Femur (tissue), 1 donor: ENCODE results near the gene ZFPM1.

Source experiments
- DNase-seq: peaks from one replicate; pipeline ENCODE4 v3.0.0-alpha.2; 2017

Gene ZFPM1

DNA sequence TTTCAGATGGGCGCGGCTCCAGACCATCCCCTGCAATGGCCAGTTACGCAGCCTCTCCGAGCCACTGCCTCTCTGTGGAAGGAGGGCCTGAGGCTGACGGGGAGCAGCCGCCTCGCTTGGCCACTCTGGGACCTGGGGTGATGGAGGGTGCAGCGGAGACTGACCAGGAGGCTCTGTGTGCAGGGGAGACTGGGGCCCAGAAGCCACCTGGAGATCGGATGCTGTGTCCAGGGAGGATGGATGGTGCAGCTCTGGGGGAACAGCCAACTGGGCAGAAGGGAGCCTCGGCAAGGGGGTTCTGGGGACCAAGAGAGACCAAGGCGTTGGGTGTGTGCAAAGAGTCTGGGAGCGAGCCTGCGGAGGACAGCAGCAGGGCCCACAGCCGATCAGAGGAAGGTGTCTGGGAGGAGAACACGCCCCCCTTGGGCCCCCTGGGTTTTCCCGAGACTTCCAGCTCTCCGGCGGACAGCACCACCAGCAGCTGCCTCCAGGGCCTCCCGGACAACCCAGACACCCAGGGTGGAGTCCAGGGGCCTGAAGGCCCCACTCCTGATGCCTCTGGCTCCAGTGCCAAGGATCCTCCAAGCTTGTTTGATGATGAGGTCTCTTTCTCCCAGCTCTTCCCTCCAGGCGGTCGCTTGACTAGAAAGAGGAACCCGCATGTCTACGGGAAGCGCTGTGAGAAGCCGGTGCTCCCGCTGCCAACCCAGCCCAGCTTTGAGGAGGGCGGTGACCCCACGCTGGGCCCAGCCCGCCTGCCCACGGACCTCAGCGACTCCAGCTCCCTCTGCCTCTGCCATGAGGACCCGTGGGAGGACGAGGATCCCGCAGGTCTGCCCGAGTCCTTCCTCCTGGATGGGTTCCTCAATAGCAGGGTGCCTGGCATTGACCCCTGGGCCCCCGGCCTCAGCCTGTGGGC is 17.4 kb upstream of the ZFPM1 start:
- no peak for DNase-seq

DNA sequence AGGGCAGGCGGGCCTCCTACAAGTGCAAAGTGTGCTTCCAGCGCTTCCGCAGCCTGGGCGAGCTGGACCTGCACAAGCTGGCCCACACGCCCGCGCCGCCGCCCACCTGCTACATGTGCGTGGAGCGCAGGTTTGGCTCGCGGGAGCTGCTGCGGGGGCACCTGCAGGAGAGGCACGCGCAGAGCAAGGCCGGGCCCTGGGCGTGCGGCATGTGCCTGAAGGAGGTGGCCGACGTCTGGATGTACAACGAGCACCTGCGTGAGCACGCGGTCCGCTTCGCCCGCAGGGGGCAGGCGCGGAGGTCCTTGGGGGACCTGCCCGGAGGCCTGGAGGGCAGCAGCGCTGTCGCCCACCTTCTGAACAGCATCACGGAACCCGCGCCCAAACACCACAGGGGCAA is 16.3 kb upstream of the ZFPM1 start:
- no peak for DNase-seq

DNA sequence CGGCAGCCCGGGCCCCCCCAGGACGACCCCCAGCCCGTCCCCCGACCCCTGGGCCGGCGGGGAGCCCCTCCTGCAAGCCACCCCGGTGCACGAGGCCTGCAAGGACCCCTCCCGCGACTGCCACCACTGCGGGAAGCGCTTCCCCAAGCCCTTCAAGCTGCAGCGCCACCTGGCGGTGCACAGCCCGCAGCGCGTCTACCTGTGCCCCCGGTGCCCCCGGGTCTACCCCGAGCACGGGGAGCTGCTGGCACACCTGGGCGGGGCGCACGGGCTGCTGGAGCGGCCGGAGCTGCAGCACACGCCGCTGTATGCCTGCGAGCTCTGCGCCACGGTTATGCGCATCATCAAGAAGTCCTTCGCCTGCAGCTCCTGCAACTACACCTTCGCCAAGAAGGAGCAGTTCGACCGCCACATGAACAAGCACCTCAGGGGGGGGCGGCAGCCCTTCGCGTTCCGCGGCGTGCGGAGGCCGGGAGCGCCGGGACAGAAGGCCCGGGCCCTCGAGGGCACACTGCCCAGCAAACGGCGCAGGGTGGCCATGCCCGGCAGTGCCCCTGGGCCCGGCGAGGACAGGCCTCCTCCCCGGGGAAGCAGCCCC is 15.6 kb upstream of the ZFPM1 start:
- no peak for DNase-seq

DNA sequence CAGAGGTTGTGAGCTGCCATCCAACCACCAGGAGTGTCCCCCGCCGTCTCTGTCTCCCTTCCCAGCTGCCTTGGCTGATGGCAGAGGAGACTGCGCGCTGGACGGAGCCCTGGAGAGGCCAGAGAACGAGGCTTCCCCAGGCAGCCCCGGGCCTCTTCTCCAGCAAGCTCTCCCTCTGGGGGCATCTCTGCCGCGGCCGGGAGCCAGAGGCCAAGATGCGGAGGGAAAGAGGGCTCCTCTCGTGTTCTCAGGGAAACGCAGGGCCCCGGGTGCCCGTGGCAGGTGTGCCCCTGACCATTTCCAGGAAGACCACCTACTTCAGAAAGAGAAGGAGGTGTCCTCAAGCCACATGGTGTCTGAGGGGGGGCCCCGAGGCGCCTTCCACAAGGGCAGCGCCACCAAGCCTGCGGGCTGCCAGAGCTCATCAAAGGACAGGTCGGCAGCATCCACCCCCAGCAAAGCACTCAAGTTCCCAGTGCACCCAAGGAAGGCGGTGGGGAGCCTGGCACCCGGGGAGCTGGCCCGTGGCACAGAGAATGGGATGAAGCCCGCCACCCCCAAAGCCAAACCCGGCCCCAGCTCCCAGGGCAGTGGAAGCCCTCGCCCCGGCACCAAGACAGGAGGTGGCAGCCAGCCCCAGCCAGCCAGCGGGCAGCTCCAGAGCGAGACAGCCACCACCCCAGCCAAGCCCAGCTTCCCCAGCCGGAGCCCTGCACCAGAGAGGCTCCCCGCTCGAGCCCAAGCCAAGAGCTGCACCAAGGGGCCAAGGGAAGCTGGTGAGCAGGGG is 14.8 kb upstream of the ZFPM1 start:
- no peak for DNase-seq

DNA sequence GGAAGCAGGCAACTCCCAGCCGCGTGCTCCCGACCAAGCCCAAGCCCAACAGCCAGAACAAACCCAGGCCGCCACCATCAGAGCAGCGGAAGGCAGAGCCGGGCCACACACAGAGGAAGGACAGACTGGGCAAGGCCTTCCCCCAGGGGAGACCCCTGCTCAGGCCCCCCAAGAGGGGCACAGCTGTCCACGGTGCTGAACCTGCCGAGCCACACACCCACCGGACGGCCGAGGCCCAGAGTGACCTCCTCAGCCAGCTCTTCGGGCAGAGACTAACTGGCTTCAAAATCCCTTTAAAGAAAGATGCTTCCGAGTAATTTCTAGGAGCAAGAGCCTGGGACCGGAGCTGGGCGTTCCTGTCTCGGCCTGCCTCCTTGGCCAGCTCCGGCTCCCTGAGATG is 14.1 kb upstream of the ZFPM1 start:
- DNase-seq, result no peak

DNA sequence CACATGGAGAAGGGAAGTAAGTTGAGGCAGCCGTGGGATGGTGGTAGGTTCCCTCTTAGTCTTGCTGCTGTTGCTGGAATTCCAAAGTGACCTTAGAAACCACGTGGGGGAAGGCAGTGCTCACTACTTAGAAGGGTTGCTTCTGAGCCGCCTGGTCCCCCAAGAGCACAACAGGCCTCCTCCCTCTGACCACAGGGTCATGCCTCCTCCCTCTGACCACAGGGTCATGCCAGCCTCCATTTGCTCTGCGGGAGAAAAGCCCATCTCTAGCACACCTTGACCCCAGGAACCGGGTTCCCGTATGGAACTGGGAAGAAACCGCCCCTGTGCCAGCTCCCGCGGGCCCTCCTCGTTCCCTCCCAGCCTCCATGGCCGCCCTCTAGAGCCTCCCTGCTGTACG is 13.4 kb upstream of the ZFPM1 start:
- no peak for DNase-seq

DNA sequence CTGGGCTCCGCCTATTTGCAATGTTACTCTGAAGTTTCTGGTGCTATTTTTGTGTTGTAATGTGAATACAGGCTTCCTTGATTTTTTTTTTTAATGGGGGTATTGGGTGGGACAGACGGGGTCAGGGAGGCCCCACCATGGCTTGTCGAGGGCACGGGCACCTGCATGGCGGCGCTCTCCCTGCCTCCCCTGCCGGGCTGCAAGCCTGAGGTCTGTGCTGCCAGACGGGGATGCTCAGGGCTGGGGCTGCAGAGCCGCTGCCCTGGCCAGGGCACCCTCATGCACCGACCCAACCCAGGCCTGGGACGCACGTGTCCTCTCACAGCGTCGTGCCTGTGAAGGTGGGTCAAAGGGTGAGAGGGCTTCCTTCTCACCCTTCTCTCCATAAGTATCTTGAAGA is 13.0 kb upstream of the ZFPM1 start:
- DNase-seq, result no peak

DNA sequence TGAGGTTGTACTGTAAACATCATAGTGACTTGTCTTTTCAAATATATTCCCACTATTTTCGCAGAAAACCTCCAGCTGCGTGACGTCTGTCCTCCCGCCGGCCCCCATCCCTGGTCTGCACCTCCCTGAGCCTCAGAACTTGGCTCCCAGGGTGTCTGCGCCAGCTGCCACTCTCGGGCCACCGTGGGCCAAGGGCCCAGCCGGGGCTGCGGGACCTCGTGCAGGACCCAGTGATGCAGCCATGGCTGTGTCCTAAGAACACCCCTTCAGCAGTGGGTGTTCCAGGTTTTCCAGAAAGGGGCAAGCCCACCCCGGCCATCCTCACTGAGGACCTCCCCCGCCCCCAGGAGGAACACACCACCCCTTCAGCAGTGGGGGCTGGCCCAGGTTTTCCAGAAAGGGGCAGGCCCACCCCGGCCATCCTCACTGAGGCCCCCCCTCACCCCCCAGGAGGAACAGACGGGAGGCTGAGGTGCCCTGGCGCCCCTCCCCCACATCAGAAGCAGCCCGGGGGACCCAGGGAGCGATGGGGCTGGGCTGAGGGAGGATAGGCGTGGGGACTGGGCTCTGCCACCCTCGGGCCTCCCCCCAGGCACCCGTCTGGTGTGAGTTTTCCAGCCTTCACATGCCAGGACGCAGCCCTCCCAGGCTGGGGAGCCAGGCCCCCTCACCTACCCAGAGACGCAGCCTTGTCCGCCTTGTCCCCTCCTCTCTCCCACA is 12.2 kb upstream of the ZFPM1 start:
- no peak for DNase-seq

DNA sequence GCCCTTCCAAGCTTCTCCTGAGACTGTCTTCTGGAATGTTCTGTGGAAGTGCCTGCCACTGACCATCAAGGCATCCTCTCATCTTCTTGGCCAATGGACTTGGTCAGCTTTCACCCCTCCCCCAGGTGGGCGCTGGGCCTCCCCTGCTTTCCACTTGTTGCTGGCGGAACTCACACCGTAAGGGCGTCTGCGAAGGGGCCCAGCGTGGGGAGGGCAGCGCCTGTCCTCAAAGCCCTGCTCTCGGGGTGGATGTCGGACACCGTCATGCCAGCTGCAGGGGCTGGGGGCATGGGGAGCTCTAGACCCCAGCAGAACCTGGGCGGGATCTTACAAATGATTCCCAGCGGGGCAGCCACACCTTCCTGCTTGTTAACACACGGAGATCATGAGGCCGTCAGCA is 11.6 kb upstream of the ZFPM1 start:
- no peak for DNase-seq

DNA sequence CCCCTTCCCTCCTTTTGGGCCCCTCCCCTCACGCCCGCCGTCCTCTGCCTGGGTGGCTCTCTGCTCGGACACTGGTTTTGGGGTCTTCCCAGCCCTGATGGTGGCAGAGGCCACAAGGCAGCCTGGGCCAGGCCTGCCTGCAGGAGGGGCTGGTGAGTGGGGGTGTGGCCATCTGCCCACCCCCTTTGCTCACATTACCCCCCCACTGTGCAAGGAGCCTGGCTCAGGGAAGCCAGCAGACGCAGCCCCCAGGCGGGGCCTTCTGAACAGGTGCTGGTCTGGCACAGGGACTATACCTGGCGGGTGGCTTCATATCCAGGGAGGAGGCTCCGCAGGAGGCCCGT is 10.7 kb upstream of the ZFPM1 start:
- no peak for DNase-seq

DNA sequence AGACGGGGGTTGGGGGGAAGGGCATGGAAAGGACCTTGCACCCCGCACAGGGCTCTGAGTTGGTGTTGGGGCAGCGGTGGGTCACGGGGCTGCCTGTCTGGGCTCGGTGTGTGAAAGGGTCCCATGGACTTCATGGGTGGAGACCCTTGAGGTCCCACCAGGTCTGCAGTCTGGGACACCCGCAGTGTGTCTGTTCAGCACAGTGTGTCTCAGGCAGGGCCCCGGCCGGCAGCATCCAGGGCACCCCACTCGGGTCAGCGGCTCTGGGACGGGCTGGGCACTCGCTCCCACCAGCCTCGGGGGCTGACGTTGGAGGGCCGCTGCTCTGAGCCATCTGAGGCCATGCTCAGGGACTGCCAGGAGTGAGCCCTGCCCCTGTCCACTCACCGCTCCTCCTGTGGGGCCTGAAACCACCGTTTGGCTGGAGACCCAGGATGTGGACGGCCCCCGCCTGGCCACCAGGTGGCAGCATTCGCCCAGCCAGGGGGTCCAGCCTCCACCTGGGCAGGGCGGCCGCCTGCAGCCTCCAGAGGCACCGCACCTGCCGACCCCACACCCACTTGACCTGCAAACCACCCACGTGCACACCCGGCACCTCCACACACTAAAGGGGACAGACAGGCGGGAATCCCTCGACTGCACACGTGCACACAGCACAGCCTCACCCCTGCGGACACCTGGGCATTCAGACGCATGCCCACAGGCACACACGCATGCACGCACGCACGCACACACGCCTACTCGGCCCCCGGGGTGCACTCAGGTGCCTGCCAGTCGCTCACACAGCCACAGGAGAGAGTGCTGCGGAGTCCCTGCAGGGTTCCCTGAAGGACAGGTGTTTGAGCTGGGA is 10.1 kb upstream of the ZFPM1 start:
- DNase-seq, result peak; percentile 84

DNA sequence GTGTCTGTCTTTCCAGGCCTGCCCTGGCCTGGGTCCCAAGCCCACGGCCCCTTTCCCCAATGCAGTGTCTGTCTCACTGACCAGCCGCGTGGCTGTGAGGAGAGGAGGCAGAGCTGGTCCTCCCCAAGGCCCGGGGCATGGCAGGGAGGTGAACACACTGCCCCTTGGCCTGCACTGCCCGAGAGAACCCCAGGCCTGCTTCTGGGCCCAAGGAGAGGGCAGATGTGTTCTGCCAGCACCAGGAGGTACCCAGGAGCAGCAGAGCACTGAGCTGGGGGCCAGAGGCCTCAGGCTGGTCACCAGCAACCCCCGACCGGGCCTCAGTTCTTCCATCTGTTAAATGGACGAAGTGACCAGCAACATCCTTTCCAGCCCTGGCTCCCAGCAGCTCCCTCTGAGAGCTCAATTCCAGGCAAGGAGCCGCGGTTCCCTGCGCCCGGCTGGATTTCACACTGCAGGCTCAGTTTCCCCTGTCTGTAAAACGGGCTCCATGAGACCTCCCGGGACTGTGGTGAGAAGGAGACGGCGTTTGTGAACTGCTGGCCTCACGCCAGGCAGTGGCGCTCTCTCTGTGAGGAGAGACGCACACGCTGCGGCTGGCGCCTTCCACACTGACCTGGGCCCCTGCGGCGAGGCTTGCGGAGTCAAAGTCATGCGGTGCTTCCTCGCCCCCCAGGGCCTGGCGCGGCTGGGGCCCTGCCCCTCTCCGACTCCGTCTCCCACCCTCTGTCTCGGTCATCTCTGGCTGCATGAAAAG is 8.1 kb upstream of the ZFPM1 start:
- DNase-seq, result no peak

DNA sequence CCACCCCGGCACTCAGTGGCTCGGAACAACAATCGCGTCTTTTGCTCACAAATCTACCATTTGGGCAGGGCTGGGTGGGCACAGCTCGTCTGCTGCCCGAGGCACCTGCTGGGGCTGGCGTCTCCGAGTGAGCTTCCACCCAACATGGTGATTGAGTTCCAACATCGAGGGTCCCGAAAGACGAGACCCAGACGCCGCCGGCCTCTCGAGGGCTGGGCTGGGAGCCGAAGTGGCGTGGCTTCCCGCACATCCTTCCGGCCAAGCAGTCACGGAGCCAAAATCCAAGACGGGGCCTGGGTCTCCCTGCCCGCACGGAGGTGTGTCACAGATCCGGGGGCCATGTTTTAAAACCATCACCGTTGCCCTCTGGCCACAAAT is 7.5 kb upstream of the ZFPM1 start:
- DNase-seq, result no peak

DNA sequence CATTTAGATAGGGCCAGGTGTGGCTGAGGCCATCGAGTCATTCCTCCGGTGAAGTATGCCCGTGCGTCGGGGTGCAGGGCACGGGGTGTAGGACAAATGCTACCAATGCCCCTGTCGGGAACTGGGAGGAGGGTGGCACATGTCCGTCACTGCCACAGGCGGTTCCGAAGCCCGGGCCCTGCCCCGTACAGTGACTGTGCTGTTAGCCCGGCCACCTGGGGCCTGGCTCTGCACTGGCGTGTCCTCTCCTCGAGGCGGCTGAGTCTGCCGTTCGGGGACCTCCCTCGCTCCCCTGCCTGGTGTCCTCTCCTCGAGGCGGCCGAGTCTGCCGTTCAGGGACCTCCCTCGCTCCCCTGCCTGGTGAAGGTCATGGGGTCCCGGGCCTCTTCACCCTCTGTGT is 7.0 kb upstream of the ZFPM1 start:
- DNase-seq, result no peak

DNA sequence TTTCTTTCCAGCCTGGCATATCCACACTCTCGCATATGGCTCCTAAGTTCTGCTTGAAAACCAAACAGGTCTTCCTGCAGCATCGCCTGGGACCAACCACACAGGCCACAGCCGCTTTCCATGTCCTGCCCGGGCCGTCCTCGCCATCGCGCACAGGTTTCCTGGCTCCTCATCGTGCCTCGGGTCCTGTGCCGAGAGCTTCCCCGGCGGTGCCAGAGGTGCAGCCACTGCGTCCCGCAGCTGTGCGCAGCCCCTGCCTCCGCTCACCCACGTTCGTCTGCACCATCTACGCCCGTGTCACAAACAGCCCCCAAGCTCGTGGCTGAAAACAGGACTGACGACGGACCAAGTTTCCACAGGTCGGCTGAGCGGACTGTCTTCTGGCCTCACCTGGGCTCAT is 6.3 kb upstream of the ZFPM1 start:
- DNase-seq, result no peak

DNA sequence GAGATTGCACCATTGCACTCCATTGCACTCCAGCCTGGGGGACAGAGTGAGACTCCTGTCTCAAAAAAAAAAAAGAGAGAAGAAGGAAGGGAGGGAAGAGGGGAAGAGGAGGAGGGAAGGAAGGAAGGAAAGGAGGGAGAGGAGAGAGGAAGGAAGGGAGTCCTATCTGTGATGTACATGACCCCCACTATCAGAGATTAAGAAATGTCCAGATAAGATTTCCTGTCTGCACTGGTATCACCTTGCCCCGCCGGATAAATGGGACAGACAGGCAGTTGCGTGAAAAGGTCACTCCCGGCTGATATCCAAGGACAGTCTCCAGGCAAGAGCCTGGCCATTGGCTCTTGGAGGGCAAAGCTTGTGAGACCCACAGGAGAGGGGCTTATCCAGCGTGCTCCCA is 5.2 kb upstream of the ZFPM1 start:
- no peak for DNase-seq

DNA sequence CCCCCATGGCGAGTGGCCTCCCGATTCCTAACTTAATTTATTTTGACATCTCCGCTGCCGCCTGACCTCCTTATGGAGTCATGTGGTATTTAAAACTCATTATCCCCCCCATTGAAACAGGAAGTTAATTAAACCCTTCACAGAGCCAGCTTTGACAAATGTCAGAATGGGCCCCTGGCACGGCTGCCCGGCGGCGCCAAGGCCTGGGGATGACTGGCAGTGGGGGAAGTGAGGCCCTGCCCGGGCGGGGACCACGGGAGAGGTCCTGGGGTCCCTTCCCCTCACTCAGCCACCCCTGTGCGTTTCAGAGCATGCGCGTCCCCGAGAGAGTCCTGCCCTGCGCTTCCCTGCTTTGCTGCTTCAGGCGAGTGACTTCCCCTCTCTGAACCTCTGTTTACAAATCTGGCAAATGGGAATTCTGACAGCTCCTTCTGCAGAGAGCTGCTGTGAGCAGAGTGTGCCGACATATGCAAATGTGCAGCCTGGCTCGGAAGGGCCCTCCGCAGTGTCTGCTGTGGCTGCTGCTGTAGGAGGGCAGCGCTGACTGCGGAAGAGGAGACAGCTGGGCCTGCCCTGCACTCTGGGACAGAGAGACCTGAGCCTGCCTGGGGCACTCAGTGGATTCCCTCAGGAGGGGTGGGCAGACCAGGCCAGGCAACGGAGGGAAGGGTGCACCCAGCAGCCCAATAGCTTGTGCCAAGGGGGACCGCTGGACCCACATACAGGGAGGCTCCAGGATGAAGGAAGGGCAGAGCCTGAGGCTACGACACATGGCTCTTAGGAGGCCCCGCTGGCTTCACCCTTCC is 4.4 kb upstream of the ZFPM1 start:
- no peak for DNase-seq

DNA sequence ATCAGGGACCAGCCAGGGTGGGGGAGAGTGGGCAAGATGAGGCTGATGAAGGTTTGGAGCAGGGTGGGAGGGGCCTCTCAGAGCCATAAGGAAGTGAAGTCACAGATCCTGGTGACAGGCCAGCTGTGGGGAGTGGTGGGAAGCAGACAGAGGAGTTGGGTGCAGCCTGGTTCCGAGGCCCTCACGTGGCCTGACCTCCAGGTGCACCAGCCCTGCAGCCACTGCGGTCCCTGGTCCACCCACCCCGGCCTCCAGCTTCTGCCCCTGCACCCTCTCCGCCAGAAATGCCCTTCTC is 3.9 kb upstream of the ZFPM1 start:
- no peak for DNase-seq

DNA sequence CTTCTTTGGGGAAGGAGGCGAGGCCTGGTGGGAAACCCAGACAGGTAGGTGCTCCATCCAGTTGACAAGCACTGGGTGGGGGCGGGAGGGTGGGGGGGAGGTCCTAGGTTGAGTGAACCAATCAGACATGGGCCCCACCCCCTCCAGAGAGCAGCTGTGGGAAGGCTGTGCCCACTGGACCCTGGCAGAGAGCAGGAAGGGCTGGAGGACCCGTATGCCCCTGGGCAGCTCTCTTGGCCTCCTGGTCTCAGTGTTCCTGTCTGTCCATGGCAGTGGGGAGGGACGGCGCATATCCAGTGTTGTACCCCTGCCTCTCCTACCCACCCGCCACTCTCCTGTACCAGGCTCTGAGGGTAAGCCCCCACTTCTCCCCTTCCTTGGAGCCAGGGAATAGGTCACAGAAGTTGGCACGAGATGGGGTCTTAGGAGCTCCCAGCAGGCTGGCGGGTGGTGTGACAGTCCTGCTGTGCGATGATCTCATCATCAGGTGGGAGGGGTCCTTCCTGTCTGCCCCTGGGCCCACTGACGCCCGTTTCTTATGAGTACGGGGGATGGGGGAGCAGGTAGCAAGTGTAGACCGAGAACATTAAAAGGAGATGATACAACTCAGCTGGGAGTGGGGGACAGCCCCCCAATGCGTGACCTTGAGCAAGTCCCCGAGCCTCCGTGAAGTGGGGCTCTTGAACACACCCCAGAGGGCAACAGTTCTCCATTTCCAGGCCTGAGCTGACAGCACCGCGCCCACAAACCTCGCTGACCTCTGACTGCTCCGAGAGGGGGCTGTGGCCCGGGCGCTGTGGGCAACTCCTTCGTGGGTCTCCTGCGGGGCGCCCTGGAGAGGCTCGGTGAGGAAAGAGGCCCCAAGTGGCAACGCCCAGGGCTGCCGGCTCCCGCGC is 1.2 kb upstream of the ZFPM1 start:
- no peak for DNase-seq
